ENCODE measurements around the gene ARF5.

The ARF5 gene

DNA sequence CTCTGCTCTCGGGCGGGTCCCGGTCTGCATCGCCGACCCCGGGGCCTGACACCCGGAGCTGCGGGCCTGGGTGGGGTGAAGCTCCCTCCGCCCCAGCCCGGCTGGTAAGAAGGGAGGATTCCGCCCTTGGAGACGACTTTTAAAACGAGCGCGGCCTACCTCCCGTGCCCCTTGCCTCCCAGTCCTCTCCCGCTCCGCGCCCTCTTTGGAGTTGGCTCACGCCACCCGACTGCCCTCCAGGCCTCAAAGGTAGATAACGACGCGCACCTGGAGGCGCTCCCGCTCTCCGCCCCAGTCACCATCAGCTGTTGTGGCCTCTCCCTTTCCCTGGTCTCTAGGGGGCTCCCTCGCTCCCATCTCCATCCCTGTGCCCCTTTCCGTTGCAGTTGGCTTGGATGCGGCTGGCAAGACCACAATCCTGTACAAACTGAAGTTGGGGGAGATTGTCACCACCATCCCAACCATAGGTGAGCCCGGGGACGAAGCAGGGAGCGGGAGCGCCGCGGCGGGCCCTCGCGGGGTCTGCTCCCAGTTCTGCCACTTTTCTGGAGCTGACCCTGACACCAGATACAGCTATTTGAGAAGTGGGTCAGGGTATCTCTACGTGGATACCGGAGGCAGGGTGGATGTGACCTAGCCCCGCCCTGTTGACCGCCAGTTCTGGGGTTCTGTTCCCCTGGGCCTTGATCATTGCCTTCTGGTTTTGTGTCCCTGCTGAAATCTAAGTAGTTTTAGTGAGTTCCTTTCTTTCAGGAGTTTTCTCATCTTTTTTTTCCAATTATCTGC, 679 bp downstream of the ARF5 start:
- H4K20me1 ChIP-seq (ENCODE audit: insufficient read depth, low read length) = peaks cover 20% of the 10 kb centered on the region
- DNase-seq (peak; percentile 46), ATAC-seq (ENCODE audit: insufficient read depth, low read depth) (peak; percentile 46)
- peak overlapping the region; percentile 91 for H3K9ac ChIP-seq (ENCODE audit: low read depth, low read length)
- peak overlapping the region; percentile 99 for H3K4me2 ChIP-seq (ENCODE audit: insufficient read depth, low read length)
- H3K4me1 ChIP-seq (ENCODE audit: insufficient read depth, low read length) = peaks cover 42% of the 10 kb centered on the region
- H3K79me2 ChIP-seq (ENCODE audit: insufficient read depth, low read length) = peaks cover 28% of the 10 kb centered on the region
- H2AFZ ChIP-seq (ENCODE audit: low read depth, low read length) = peak overlapping the region; percentile 93
- no peaks in the 10 kb centered on the region for H3K9me3 ChIP-seq (ENCODE audit: insufficient read depth, low read length, severe bottlenecking)
- peaks cover 24% of the 10 kb centered on the region for H3K36me3 ChIP-seq (ENCODE audit: insufficient read depth, low read length)
- H3K27ac ChIP-seq (ENCODE audit: low read length) = peak overlapping the region; percentile 76
- no peaks in the 10 kb centered on the region for H3K27me3 ChIP-seq (ENCODE audit: insufficient read depth, low read length, poor library complexity)
- peak overlapping the region; percentile 52 to 80 for H3K4me3 ChIP-seq (ENCODE audit: low read depth in 1 of 2, low read length in 2 of 2)
- peak; percentile 69 for TF ChIP-seq CTCF (IDR thresholded peaks at IDR 0.05; ENCODE audit: borderline replicate concordance, extremely low read depth, low read length, poor library complexity, severe bottlenecking)
- TF ChIP-seq EZH2 (IDR thresholded peaks at IDR 0.05; ENCODE audit: borderline replicate concordance, low read depth, low read length, severe bottlenecking) = no peak

DNA sequence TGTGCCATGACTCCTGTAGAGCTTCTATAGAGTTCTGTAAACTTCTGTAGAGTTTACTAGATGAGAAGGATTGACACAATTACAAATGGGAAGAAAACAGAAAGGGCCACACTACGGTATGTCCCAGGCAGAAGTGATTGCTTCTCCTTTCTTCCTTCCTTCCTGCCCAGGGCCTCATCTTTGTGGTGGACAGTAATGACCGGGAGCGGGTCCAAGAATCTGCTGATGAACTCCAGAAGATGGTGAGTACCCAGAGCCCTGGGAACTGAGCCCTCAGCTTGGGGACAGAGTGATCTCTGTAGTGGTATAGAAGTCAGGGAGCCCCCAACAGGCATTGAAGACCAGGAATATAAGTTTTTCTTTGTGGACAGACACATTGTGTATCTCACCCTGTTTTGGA, 1.7 kb downstream of the ARF5 start:
- H3K9ac ChIP-seq (ENCODE audit: low read depth, low read length) = no peak overlapping the region
- peak overlapping the region; percentile 99 for H3K4me2 ChIP-seq (ENCODE audit: insufficient read depth, low read length)

GRCh38 chr7:127591189-127591588, 3.0 kb downstream of the ARF5 start:
- TF ChIP-seq EZH2 (IDR thresholded peaks at IDR 0.05; ENCODE audit: borderline replicate concordance, low read depth, low read length, severe bottlenecking) = no peak
- ATAC-seq (ENCODE audit: insufficient read depth, low read depth) = no peak

More for the DNA sequence above, 1.7 kb downstream of the ARF5 start:
- H3K79me2 ChIP-seq (ENCODE audit: insufficient read depth, low read length) = peaks cover 18% of the 10 kb centered on the region
- no peak for DNase-seq
- H3K4me3 ChIP-seq (ENCODE audit: low read depth in 1 of 2, low read length in 2 of 2) = 0 out of 4 replicates have a peak overlapping the region, but pooled peaks of 1 of the 2 experiments have one; percentile 80
- H3K36me3 ChIP-seq (ENCODE audit: insufficient read depth, low read length) = peaks cover 23% of the 10 kb centered on the region
- no peak overlapping the region for H2AFZ ChIP-seq (ENCODE audit: low read depth, low read length)
- peaks cover 10% of the 10 kb centered on the region for H4K20me1 ChIP-seq (ENCODE audit: insufficient read depth, low read length)
- no peak overlapping the region for H3K27ac ChIP-seq (ENCODE audit: low read length)
- TF ChIP-seq EZH2 (IDR thresholded peaks at IDR 0.05; ENCODE audit: borderline replicate concordance, low read depth, low read length, severe bottlenecking) (no peak), CTCF (IDR thresholded peaks at IDR 0.05; ENCODE audit: borderline replicate concordance, extremely low read depth, low read length, poor library complexity, severe bottlenecking) (no peak)
- no peaks in the 10 kb centered on the region for H3K9me3 ChIP-seq (ENCODE audit: insufficient read depth, low read length, severe bottlenecking)
- H3K4me1 ChIP-seq (ENCODE audit: insufficient read depth, low read length) = peaks cover 32% of the 10 kb centered on the region
- no peaks in the 10 kb centered on the region for H3K27me3 ChIP-seq (ENCODE audit: insufficient read depth, low read length, poor library complexity)
- ATAC-seq (ENCODE audit: insufficient read depth, low read depth) = no peak

DNA sequence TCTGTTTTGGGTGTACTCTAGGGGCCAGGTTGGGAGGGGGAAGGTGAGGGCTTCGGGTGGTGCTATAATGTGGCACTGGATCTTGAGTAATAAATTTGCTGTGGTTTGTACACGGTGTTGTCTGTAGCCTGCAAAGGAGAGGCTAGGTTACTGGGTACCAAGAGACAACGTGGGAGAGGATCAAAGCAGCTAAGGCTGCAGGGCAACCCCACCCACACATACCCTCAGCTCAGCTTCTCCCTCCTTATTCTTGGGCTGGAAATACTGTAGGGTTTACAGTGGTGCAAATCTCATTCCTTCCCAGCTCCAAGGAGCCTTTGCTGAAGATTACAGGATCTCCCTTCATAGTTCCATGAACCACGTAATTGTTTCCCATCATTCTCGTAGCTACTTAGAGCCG, 3.4 kb downstream of the ARF5 start:
- H3K4me1 ChIP-seq (ENCODE audit: insufficient read depth, low read length) = peaks cover 23% of the 10 kb centered on the region
- ATAC-seq (ENCODE audit: insufficient read depth, low read depth) (no peak), DNase-seq (no peak)

More at GRCh38 chr7:127591189-127591588, 3.0 kb downstream of the ARF5 start:
- Histone ChIP-seq H3K79me2 (ENCODE audit: insufficient read depth, low read length) (peaks cover 13% of the 10 kb centered on the region), H3K27me3 (ENCODE audit: insufficient read depth, low read length, poor library complexity) (no peaks in the 10 kb centered on the region), H3K4me3 (ENCODE audit: low read depth in 1 of 2, low read length in 2 of 2) (no peak overlapping the region), H3K36me3 (ENCODE audit: insufficient read depth, low read length) (peaks cover 23% of the 10 kb centered on the region), H3K9me3 (ENCODE audit: insufficient read depth, low read length, severe bottlenecking) (no peaks in the 10 kb centered on the region), H3K4me2 (ENCODE audit: insufficient read depth, low read length) (no peak overlapping the region), H2AFZ (ENCODE audit: low read depth, low read length) (no peak overlapping the region), H3K27ac (ENCODE audit: low read length) (no peak overlapping the region), H3K9ac (ENCODE audit: low read depth, low read length) (no peak overlapping the region), H4K20me1 (ENCODE audit: insufficient read depth, low read length) (peaks cover 7% of the 10 kb centered on the region; the same call in 1 of the 2 replicates), H3K4me1 (ENCODE audit: insufficient read depth, low read length) (peaks cover 24% of the 10 kb centered on the region)
- DNase-seq = no peak

More for the DNA sequence above, 3.4 kb downstream of the ARF5 start:
- H3K27ac ChIP-seq (ENCODE audit: low read length) = no peak overlapping the region
- H3K79me2 ChIP-seq (ENCODE audit: insufficient read depth, low read length) = peaks cover 13% of the 10 kb centered on the region
- H3K9ac ChIP-seq (ENCODE audit: low read depth, low read length) = no peak overlapping the region
- H3K4me2 ChIP-seq (ENCODE audit: insufficient read depth, low read length) = no peak overlapping the region
- no peaks in the 10 kb centered on the region for H3K27me3 ChIP-seq (ENCODE audit: insufficient read depth, low read length, poor library complexity)
- H2AFZ ChIP-seq (ENCODE audit: low read depth, low read length) = no peak overlapping the region
- no peak for TF ChIP-seq EZH2 (IDR thresholded peaks at IDR 0.05; ENCODE audit: borderline replicate concordance, low read depth, low read length, severe bottlenecking)
- TF ChIP-seq CTCF (IDR thresholded peaks at IDR 0.05; ENCODE audit: borderline replicate concordance, extremely low read depth, low read length, poor library complexity, severe bottlenecking) = no peak
- H3K36me3 ChIP-seq (ENCODE audit: insufficient read depth, low read length) = peaks cover 23% of the 10 kb centered on the region
- no peak overlapping the region for H3K4me3 ChIP-seq (ENCODE audit: low read depth in 1 of 2, low read length in 2 of 2)
- H4K20me1 ChIP-seq (ENCODE audit: insufficient read depth, low read length) = peaks cover 7% of the 10 kb centered on the region; the same call in 1 of the 2 replicates
- H3K9me3 ChIP-seq (ENCODE audit: insufficient read depth, low read length, severe bottlenecking) = no peaks in the 10 kb centered on the region

All from DND-41 (cell line).